ENCODE measurements around the gene FASN.

DNA sequence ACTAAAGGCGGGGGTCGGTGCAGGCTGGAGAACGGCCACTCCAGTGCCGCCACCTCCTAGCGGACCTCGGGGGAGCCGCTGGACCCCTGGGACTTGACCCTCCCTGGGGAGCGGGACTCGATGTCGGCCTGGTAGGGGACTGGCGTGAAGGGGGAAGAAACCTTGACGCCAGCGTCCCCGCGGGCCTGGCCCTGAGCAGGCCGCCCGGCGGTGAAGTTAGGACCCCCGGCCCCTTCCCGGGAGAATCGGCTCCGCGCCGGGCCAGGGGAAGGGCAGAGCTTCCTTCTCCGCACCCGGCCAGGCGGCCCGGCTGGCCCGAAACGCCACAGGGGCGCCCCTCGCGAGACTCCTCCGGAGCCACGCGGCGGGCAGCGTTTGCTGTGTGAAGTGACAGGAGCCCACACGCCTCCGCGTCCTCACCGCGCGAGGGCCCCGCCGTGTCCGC, 32.8 kb downstream of the FASN start:
- TF ChIP-seq, protein P1, sequence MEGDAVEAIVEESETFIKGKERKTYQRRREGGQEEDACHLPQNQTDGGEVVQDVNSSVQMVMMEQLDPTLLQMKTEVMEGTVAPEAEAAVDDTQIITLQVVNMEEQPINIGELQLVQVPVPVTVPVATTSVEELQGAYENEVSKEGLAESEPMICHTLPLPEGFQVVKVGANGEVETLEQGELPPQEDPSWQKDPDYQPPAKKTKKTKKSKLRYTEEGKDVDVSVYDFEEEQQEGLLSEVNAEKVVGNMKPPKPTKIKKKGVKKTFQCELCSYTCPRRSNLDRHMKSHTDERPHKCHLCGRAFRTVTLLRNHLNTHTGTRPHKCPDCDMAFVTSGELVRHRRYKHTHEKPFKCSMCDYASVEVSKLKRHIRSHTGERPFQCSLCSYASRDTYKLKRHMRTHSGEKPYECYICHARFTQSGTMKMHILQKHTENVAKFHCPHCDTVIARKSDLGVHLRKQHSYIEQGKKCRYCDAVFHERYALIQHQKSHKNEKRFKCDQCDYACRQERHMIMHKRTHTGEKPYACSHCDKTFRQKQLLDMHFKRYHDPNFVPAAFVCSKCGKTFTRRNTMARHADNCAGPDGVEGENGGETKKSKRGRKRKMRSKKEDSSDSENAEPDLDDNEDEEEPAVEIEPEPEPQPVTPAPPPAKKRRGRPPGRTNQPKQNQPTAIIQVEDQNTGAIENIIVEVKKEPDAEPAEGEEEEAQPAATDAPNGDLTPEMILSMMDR (conservative IDR thresholded peaks at IDR 0.05; ENCODE audit: low read depth, low read length) = no peak
- no peak for TF ChIP-seq MAFK (IDR thresholded peaks at IDR 0.05; ENCODE audit: low read depth, low read length)
- TF ChIP-seq MAZ (IDR thresholded peaks at IDR 0.05; ENCODE audit: borderline replicate concordance, low read depth, low read length) = no peak
- no peak for TF ChIP-seq NFE2L2 (IDR thresholded peaks at IDR 0.05; ENCODE audit: low read depth, low read length)
- TF ChIP-seq POLR2A (IDR thresholded peaks at IDR 0.05; ENCODE audit: low read depth, low read length) = peak; percentile 46; the same call in 1 of the 2 replicates
- TF ChIP-seq, protein P2, sequence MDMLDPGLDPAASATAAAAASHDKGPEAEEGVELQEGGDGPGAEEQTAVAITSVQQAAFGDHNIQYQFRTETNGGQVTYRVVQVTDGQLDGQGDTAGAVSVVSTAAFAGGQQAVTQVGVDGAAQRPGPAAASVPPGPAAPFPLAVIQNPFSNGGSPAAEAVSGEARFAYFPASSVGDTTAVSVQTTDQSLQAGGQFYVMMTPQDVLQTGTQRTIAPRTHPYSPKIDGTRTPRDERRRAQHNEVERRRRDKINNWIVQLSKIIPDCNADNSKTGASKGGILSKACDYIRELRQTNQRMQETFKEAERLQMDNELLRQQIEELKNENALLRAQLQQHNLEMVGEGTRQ (IDR thresholded peaks at IDR 0.05; ENCODE audit: low read depth, low read length) = no peak
- no peak for TF ChIP-seq RAD21 (IDR thresholded peaks at IDR 0.05; ENCODE audit: low read length)
